HepG2 (cell line): Measurements from ENCODE around the gene DLX5. TPM values are rescaled to one million over a fixed set of nuclear protein-coding genes. Genes with fewer than 3 reads are reported as not detected.

Experiments used
- ATAC-seq: fragments of 200-7000 bp; cut with Tn5 transposase; 3 replicates; pipeline ENCODE4 v1.9.1; 2020; ENCODE audit warnings: mild to moderate bottlenecking, moderate library complexity
- BruUV-seq: library from RNA; stranded (reverse); fragments of 400-500 nt; replicated peaks from 2 replicates; lab custom pipeline; 2021; lab: Mats Ljungman, UMichigan
- CTCF ChIA-PET: fragments of 300-600 bp; formaldehyde crosslinking; extraction: SDS; loops from one replicate; lab custom pipeline; 2021; ENCODE audit warnings: low total read pairs, inconsistent platforms, low intra/inter-chr PET ratio; lab: Yijun Ruan, JAX
- POLR2A ChIA-PET: fragments of 350-600 bp; sonication (Branson Sonifier 250); formaldehyde crosslinking; loops from one replicate; lab custom pipeline; 2020; ENCODE audit warnings: antibody characterized with exemption, inconsistent platforms; lab: Yijun Ruan, JAX
- DNase-seq: peaks from one replicate; pipeline ENCODE4 v3.0.0-alpha.2; 2015; ENCODE audit warnings: low spot score
- FAIRE-seq: peaks from 3 replicates; lab custom pipeline; 2011; peaks lifted over from hg19 to GRCh38; lab: Jason Lieb, UNC
- H2AFZ ChIP-seq: one replicate; pipeline ENCODE4 v1.6.1; 2011; ENCODE audit warnings: low read length, inconsistent platforms
- H3K27ac ChIP-seq: fragments of 300-600 bp; 3 replicates; pipeline ENCODE4 v1.8.0; 2011; ENCODE audit warnings: mixed run types, mild to moderate bottlenecking, mixed read lengths, low read length, inconsistent platforms; ENCODE audit not compliant: insufficient read depth; ENCODE audit errors: extremely low read length
- H3K27me3 ChIP-seq, 2 experiments: fragments of 200-600 bp in 1 of 2; 2 replicates in 1 of 2; 3 replicates in 1 of 2; pipeline versions ENCODE4 v1.6.0 to v1.8.0; 2011; ENCODE audit warnings: low read length in 2 of 2, mild to moderate bottlenecking in 2 of 2, moderate library complexity in 2 of 2, inconsistent platforms in 1 of 2; ENCODE audit not compliant: insufficient read depth in 2 of 2, control insufficient read depth in 1 of 2
- H3K36me3 ChIP-seq, 2 experiments: fragments of 200-600 bp in 1 of 2; replicated peaks in 1 of 2; 2 replicates in 1 of 2; 3 replicates in 1 of 2; pipeline versions ENCODE4 v1.5.1 to v1.8.0; 2011; ENCODE audit warnings: low read length in 2 of 2, inconsistent platforms in 1 of 2; ENCODE audit not compliant: insufficient read depth in 2 of 2, control insufficient read depth in 1 of 2
- H3K4me1 ChIP-seq: 2 replicates; pipeline ENCODE4 v1.5.1; 2012; ENCODE audit warnings: low read length, inconsistent platforms; ENCODE audit not compliant: insufficient read depth
- H3K4me2 ChIP-seq: 2 replicates; pipeline ENCODE4 v1.6.0; 2011; ENCODE audit warnings: low read depth, low read length, inconsistent platforms
- H3K4me3 ChIP-seq, 3 experiments: fragments of 200-600 bp in 1 of 3; sonication (generic), shearing (Covaris generic) in 1 of 3; replicated peaks in 1 of 3; 2 replicates each; pipeline ENCODE4 v1.5.1; 2011 to 2016; ENCODE audit warnings: low read length in 3 of 3, inconsistent platforms in 2 of 3, low read depth in 2 of 3, mild to moderate bottlenecking in 2 of 3, control low read depth in 1 of 3, mixed read lengths in 1 of 3; ENCODE audit not compliant: insufficient read depth in 1 of 3
- H3K79me2 ChIP-seq: one replicate; pipeline ENCODE4 v1.6.1; 2011; ENCODE audit warnings: low read length, inconsistent platforms; ENCODE audit not compliant: insufficient read depth
- H3K9ac ChIP-seq: 2 replicates; pipeline ENCODE4 v1.6.0; 2011; ENCODE audit warnings: mild to moderate bottlenecking, low read depth, low read length, inconsistent platforms; ENCODE audit not compliant: insufficient read depth
- H3K9me3 ChIP-seq: 2 replicates; pipeline ENCODE4 v1.5.1; 2012; ENCODE audit warnings: mild to moderate bottlenecking, low read length
- H4K20me1 ChIP-seq: 2 replicates; pipeline ENCODE4 v1.6.0; 2011; ENCODE audit warnings: inconsistent platforms, mild to moderate bottlenecking, low read length, moderate library complexity; ENCODE audit not compliant: insufficient read depth
- ADNP ChIP-seq: sonication (generic); formaldehyde crosslinking; IDR thresholded peaks from 2 replicates; pipeline ENCODE4 v1.4.0; 2020; ENCODE audit warnings: missing genetic modification reagents
- ATF7 ChIP-seq, 2 experiments: fragments of 450-650 bp in 1 of 2; sonication (generic) in 1 of 2; formaldehyde crosslinking in 1 of 2; IDR thresholded peaks; 2 replicates each; pipeline versions ENCODE4 v1.4.0 to v1.6.1; 2016 to 2020; ENCODE audit warnings: antibody characterized with exemption in 1 of 2, mild to moderate bottlenecking in 1 of 2, missing genetic modification reagents in 1 of 2
- CSRNP2 ChIP-seq: sonication (generic); formaldehyde crosslinking; conservative IDR thresholded peaks from 2 replicates; pipeline ENCODE4 v1.8.0; 2022; ENCODE audit warnings: low read depth, missing genetic modification reagents
- E2F5 ChIP-seq: sonication (generic); formaldehyde crosslinking; conservative IDR thresholded peaks from 2 replicates; pipeline ENCODE4 v1.4.0; 2020; ENCODE audit warnings: missing genetic modification reagents
- FOXA3 ChIP-seq: IDR thresholded peaks from 2 replicates; pipeline ENCODE4 v1.6.1; 2016; ENCODE audit warnings: missing genetic modification reagents, missing compliant biosample characterization
- HINFP ChIP-seq: sonication (generic); formaldehyde crosslinking; IDR thresholded peaks from 2 replicates; pipeline ENCODE4 v1.4.0; 2020; ENCODE audit warnings: low read depth, mild to moderate bottlenecking, missing genetic modification reagents
- MNT ChIP-seq: fragments of 450-650 bp; IDR thresholded peaks from 2 replicates; pipeline ENCODE4 v1.6.1; 2016
- MTA1 ChIP-seq: sonication (generic); formaldehyde crosslinking; IDR thresholded peaks from 2 replicates; pipeline ENCODE4 v1.4.0; 2020; ENCODE audit warnings: missing genetic modification reagents, mild to moderate bottlenecking, borderline replicate concordance
- RARA ChIP-seq: IDR thresholded peaks from 2 replicates; pipeline ENCODE4 v1.6.1; 2016; ENCODE audit warnings: missing genetic modification reagents, missing compliant biosample characterization
- RELA ChIP-seq: sonication (generic); formaldehyde crosslinking; IDR thresholded peaks from 2 replicates; pipeline ENCODE4 v1.4.0; 2020; ENCODE audit warnings: missing genetic modification reagents
- SP140L ChIP-seq: sonication (generic); formaldehyde crosslinking; IDR thresholded peaks from 2 replicates; pipeline ENCODE4 v1.4.0; 2020; ENCODE audit warnings: missing genetic modification reagents, borderline replicate concordance
- ZBTB10 ChIP-seq: sonication (generic); formaldehyde crosslinking; IDR thresholded peaks from 2 replicates; pipeline ENCODE4 v1.4.0; 2020; ENCODE audit warnings: missing genetic modification reagents, borderline replicate concordance
- WGBS: methylation state at CpG from one replicate; pipeline ENCODE4 v1.1.6; 2017; ENCODE audit warnings: low lambda C conversion rate; 5-methylcytosine and 5-hydroxymethylcytosine counted together
- in situ Hi-C: cut with HindIII; loops from 2 replicates; pipeline ENCODE4 v1.10.0; 2017; ENCODE audit warnings: low pct_unique_long_range_greater_than_20kb; ENCODE audit not compliant: extremely low pct_ligation_motif_present
- intact Hi-C: fragments of 100-400 bp; cut with micrococcal nuclease; formaldehyde crosslinking; loops from one replicate; pipeline ENCODE4 v1.10.0; 2022; ENCODE audit not compliant: unreplicated experiment
- polyA plus RNA-seq, 8 experiments: library from polyadenylated mRNA; depleted of rRNA in 3 of 8; stranded (reverse) in 7 of 8; unstranded in 1 of 8; fragments of >200 nt; fragmentation: Illumina TruSeq in 4 of 8; extraction: Trizol in 4 of 8; gene quantifications; 2 replicates each; pipeline versions ENCODE4 v1.2.1 to v1.2.3, GENCODE V29; 2011 to 2016; ENCODE audit warnings: low read depth in 4 of 8, missing spikeins in 1 of 8, mixed read lengths in 1 of 8; ENCODE audit not compliant: insufficient read depth in 1 of 8
- total RNA-seq, 5 experiments: library from RNA; depleted of rRNA; stranded (reverse); fragments of >200 nt; fragmentation: Illumina TruSeq; extraction: Trizol; gene quantifications; 2 replicates each; pipeline ENCODE4 v1.2.3, GENCODE V29; 2016; ENCODE audit warnings: low read depth in 1 of 5

The DLX5 gene
- total and polyA plus RNA-seq, 2 of the 13 experiments (the other 11 are each of a cell fraction or from before 2014, with no cell fraction given) = not detected

- no peak for TF ChIP-seq MNT
- no peak for TF ChIP-seq CSRNP2 (CRISPR knock-in tag)
- TF ChIP-seq FOXA3 (CRISPR knock-in tag) = no peak
Measured at GRCh38 chr7:96998333-96998732, 26.3 kb downstream of the DLX5 start (continued).

- no peak overlapping the region for H3K27ac ChIP-seq
- H4K20me1 ChIP-seq = no peaks in the 10 kb centered on the region
- H3K9me3 ChIP-seq = no peaks in the 10 kb centered on the region
- H3K4me1 ChIP-seq = no peaks in the 10 kb centered on the region
- intact Hi-C loops = no loop called here
- H3K9ac ChIP-seq = no peak overlapping the region
- peaks cover 0 to 1% of the 10 kb centered on the region in 2 experiments; a peak in 1 of 5 replicates for H3K36me3 ChIP-seq
- DNase-seq (no peak), FAIRE-seq (no peak), ATAC-seq (no peak)
- no peaks in the 10 kb centered on the region for H3K79me2 ChIP-seq
- no TSS peak for BruUV-seq
- ChIA-PET POLR2A (no interaction called here), CTCF (no interaction called here)
- H3K4me2 ChIP-seq = no peak overlapping the region
- WGBS = 95% methylated on average over 19 of the region's 23 CpGs
- H3K27me3 ChIP-seq = no peaks in the 10 kb centered on the region
- H3K4me3 ChIP-seq = no peak overlapping the region
- in situ Hi-C loops = no loop called here
- no peak overlapping the region for H2AFZ ChIP-seq
- no peak for TF ChIP-seq E2F5 (CRISPR knock-in tag)
- no peak for TF ChIP-seq ADNP (CRISPR knock-in tag)
- no peak for TF ChIP-seq RARA
- TF ChIP-seq RELA (CRISPR knock-in tag) = no peak
- TF ChIP-seq ZBTB10 (CRISPR knock-in tag) = no peak
- no peak for TF ChIP-seq ATF7 (IDR thresholded peaks at IDR 0.05)
- TF ChIP-seq ATF7 (CRISPR knock-in tag; IDR thresholded peaks at IDR 0.05) = no peak
- TF ChIP-seq HINFP = no peak
- TF ChIP-seq SP140L (CRISPR knock-in tag) = no peak
- no peak for TF ChIP-seq MTA1 (CRISPR knock-in tag)
Measured at GRCh38 chr7:96997512-96998032, 27.1 kb downstream of the DLX5 start.
